LNCAP (cell line): ENCODE data around the gene CALML3.

Source experiments
- TF ChIP-seq, protein P1 (sequence below): fragments of 450-650 bp; IDR thresholded peaks from 2 replicates; pipeline ENCODE4 v1.5.1; 2017; ENCODE audit warnings: mild to moderate bottlenecking

CALML3 gene

DNA sequence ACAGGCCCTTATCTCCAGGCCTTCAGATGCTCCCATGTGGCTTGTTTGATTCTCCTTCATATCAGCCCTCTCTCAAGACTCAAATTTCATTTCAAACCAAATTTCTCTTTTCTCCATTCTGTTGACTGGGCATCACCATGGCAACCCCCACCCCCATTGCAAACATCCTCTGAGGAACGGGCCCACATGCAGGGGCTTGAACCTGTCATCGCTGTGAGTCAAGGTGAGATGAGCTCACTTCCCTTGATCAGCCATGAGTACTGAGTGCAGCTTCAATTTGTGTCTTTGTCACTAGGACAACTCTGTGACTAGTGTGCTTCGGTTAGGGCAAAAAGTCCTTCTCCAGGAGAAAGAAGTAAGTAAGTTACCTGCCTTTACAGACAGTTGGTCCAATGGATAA, 41.9 kb downstream of the CALML3 start:
- TF ChIP-seq, protein P1, sequence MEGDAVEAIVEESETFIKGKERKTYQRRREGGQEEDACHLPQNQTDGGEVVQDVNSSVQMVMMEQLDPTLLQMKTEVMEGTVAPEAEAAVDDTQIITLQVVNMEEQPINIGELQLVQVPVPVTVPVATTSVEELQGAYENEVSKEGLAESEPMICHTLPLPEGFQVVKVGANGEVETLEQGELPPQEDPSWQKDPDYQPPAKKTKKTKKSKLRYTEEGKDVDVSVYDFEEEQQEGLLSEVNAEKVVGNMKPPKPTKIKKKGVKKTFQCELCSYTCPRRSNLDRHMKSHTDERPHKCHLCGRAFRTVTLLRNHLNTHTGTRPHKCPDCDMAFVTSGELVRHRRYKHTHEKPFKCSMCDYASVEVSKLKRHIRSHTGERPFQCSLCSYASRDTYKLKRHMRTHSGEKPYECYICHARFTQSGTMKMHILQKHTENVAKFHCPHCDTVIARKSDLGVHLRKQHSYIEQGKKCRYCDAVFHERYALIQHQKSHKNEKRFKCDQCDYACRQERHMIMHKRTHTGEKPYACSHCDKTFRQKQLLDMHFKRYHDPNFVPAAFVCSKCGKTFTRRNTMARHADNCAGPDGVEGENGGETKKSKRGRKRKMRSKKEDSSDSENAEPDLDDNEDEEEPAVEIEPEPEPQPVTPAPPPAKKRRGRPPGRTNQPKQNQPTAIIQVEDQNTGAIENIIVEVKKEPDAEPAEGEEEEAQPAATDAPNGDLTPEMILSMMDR = no peak

DNA sequence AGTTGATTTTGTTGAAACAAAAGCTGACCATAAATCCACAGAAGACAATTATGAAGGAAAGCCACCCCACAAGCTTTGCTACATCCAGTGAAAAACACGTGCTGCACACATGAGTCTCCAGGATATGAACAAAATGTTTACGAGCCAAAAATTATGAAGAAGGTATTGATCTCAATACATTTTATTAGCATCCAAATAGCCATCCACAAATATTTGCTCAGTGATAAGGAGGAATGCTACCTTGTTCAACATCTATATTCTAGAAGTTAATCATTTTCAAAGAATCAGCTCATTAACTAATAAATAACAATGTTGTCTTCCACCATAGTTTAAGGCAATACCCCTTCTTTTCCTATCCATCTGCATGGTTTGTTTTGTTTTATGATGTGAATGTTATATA, 42.7 kb downstream of the CALML3 start:
- TF ChIP-seq, protein P1 = no peak

DNA sequence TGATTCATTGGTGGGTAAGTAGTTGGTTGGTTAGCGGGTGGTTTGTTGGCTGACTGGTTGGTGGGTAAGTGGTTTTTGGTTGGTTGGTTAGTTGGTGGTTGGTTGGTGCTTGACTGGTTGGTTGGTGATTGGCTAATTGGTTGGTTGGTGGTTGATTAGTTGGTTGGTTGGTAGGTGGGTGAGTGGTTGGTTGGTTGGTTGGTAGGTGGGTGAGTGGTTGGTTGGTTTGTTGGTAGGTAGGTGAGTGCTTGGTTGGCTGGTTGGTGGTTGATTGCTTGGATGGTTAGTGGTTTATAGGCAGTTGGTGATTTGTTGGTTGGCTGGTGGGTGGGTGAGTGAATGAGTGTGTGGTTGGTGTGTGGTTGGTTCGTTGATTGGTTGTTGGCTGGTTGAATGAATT, 44.2 kb downstream of the CALML3 start:
- TF ChIP-seq, protein P1 = no peak

DNA sequence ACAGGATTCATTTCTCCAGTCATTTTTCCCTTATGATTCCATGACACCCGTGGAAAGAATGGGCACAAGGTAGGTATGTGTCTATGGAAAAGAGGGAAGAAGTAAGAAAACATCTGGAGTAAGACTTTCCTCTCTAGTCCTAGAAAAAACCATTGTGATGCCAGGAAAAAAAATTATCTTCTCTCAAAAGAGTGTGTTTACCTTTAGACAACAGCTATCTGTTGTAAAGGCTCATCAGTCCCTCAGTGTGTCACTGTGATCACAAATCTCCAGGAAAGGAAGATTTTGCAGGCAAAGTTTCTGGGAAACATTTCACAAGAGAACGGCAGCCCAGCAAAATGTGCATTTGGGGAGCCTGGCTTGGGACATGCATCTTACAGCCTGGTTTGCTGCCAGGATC, 44.8 kb downstream of the CALML3 start:
- TF ChIP-seq, protein P1 = no peak

DNA sequence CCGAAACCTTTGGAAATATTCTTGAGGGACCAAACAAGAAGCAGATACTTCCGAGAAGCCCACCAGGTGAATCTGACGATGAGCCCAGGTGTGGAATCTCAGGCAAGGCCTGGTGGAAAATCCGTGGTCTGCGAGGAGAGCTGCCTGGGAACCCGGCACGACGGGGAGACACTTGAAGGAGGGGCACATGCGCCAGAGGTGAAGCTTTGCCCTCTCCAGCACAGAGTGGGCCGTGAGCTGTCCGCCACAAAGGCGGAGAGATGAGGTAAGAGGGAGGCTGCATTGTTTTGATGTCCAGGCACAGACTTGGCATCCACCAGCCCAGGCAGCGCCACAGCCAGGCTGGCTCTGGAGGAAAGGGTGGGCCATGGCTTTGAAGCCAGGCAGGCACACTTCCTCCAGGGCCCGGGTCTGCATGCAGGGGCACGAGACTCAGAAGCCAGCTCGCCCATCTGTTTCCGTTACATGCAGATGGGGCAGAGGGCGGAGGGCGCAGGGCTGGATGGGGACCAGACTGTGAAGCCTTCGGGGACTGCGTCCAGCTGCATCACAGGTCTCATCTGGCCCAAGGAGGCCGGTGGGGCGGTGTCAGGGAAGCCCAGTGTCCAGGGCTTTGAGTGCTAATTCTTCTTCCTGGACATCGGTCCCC, 45.4 kb downstream of the CALML3 start:
- TF ChIP-seq, protein P1 = no peak

DNA sequence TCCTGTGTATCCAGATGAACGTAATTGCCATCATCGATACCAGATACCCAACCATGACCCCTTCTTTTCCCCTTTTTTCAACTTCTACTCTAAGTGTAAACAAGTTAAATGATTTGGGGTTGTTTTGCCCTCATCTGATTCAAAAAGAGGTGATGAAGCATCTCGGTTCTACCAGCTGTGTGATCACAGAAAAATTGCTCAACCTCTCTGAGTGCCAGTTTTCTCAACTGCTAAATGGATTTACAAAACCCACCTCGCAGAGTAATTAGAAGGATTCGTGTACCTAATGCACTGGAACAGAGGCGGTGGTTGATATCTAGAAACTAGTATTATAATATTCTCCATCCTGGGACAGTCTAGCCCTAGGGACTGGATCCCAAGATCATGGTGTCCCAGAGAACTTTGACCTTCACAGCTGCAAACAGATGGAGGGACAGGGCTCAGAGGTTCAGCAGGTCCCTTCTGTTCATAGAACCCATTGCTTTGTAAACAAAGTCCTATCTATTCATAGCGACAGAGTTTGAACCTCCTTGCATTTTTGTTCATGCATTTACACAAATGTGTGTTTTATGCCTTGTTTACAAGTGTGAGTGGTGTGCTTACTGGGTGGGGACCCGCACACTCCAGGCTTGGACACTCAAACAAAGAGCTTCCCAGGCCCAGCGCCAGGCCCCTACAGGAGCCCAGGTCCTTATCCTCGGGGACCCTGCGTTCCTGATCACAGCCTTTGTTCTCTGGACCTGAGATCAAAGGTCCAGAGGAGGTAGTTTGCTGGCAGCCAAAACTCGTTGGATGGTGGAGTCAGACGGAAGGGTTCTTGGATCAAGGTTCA, 46.4 kb downstream of the CALML3 start:
- TF ChIP-seq, protein P1 = no peak

DNA sequence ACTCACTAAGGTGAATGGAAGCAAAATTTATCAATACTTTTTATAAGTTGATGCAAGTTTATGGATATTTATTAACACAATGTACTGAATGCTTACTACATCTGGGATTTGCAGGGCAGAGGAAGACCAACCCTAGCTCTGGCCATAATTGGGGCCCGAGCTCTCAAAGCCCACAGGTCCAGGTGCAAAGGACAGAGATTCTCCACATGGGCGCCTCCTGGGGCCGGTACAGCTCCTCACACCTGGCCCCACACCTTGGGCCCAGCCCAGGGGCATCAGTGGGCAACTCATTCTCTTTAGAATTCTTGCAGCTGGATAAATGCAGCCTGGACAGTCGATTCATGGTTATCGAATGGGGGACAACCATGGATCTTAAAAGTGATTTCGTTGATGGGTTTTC, 47.1 kb downstream of the CALML3 start:
- TF ChIP-seq, protein P1 = no peak
